ENCODE data around the gene LKAAEAR1. TPM values are rescaled to one million over a fixed set of nuclear protein-coding genes. Genes with fewer than 3 reads are reported as not detected.

The LKAAEAR1 gene
- total and polyA plus RNA-seq, 2 of the 13 experiments (the other 11 are each of a cell fraction or from before 2014, with no cell fraction given) = not detected

DNA sequence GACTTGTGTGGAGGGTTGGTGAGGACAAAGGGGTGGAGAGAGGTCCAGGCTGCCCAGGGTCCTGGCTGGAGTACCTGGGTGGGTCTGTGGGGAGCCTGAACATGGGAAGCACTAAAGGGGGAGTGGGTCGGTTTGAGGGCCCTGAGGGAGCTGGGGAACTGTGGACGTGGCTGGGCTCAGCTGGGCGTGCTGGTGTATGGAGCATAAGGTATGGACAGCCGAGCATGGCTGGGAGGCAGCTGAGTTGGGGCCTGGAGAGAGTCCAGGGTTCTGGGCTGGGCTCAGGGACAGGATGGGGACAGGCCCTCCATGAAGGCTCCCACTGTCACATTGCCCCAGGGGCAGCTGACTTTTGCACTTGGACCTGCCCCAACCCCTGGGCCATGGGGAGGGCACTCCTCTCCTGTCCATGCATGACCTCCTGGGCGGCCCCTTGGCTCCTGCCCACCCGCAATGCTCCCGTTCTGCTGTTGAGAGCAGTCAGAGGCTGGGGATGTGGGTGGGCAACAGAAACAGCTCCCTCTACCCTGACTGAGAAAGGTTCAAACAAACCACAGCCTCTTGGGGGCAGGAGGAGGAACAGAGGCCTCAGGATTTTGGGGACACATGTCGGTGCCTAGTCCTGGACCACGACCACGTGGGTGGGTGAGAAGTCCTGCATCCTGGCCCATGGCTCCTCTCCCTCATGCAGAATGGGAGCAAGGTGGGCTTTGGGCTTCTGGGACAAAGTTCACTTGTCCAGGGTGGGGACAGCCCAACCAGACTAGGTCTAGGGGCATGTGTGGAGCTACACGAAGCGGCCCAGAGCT, 43.8 kb downstream of the LKAAEAR1 start (continued):
- TF ChIP-seq ZNF512B (CRISPR knock-in tag; IDR thresholded peaks at IDR 0.05; ENCODE audit: borderline replicate concordance) = no peak
- TF ChIP-seq ZFP1 (CRISPR knock-in tag; IDR thresholded peaks at IDR 0.05) = no peak
- TF ChIP-seq PRPF4 (IDR thresholded peaks at IDR 0.05; ENCODE audit: low read depth, low read length, poor library complexity, severe bottlenecking) = no peak
- TF ChIP-seq RBM22 (optimal IDR thresholded peaks at IDR 0.05; ENCODE audit: low read length) = peak; percentile 88
- TF ChIP-seq ZNF713 (CRISPR knock-in tag; IDR thresholded peaks at IDR 0.05) = no peak
- TF ChIP-seq LBX2 (CRISPR knock-in tag; IDR thresholded peaks at IDR 0.05; ENCODE audit: borderline replicate concordance) = peak; percentile 72; the same call in 1 of the 2 replicates
- TF ChIP-seq SAFB2 (CRISPR knock-in tag; IDR thresholded peaks at IDR 0.05; ENCODE audit: borderline replicate concordance, low read depth) = no peak
- TF ChIP-seq TAF1 (CRISPR knock-in tag; IDR thresholded peaks at IDR 0.05) = no peak; the same call in 1 of the 2 replicates
- peak; percentile 68; the same call in 1 of the 2 replicates for TF ChIP-seq HNF4G (IDR thresholded peaks at IDR 0.05; ENCODE audit: borderline replicate concordance, low read depth, low read length)
- TF ChIP-seq HNF4G (CRISPR knock-in tag; IDR thresholded peaks at IDR 0.05; ENCODE audit: borderline replicate concordance, low read depth) = no peak; the same call in 1 of the 2 replicates
- TF ChIP-seq NR3C1 (CRISPR knock-in tag; IDR thresholded peaks at IDR 0.05) = no peak
- TF ChIP-seq TSC22D2 (CRISPR knock-in tag; IDR thresholded peaks at IDR 0.05; ENCODE audit: borderline replicate concordance) = 0 out of 2 replicates have a peak, but pooled peaks have one; percentile 2
- TF ChIP-seq ZNF576 (CRISPR knock-in tag; IDR thresholded peaks at IDR 0.05) = 0 out of 2 replicates have a peak, but pooled peaks have one; percentile 62
- TF ChIP-seq ZNF614 (CRISPR knock-in tag; IDR thresholded peaks at IDR 0.05; ENCODE audit: borderline replicate concordance) = 0 out of 2 replicates have a peak, but pooled peaks have one; percentile 14
- TF ChIP-seq POLR2AphosphoS2 (IDR thresholded peaks at IDR 0.05; ENCODE audit: low read depth, low read length) = no peak
- TF ChIP-seq PCBP2 (optimal IDR thresholded peaks at IDR 0.05; ENCODE audit: low read depth, low read length, poor library complexity, severe bottlenecking) = no peak
- TF ChIP-seq, protein P1, sequence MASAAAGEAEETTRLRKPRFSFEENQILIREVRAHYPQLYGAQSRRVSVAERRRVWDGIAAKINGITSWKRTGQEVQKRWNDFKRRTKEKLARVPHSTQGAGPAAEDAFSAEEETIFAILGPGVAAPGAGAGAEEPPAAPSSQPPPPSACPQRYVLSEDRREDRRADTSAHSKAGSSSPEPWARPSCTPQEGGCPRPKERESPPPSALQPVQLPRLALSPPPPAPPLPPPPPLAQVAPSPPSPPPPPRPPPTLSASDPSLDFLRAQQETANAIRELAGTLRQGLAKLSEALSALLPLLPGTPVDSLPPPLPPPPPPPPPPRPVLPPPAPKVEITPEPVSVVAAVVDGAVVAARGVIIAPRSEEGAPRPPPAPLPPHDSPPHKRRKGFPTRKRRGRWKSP (CRISPR knock-in tag; IDR thresholded peaks at IDR 0.05) = no peak
- TF ChIP-seq ZNF432 (CRISPR knock-in tag; IDR thresholded peaks at IDR 0.05; ENCODE audit: borderline replicate concordance) = no peak
- TF ChIP-seq SOX13 (IDR thresholded peaks at IDR 0.05) = no peak
- TF ChIP-seq SOX13 (CRISPR knock-in tag; conservative IDR thresholded peaks at IDR 0.05 in 1 of 2, IDR thresholded peaks at IDR 0.05 in 1 of 2) = no peak
- TF ChIP-seq PHF21A (CRISPR knock-in tag; IDR thresholded peaks at IDR 0.05) = 0 out of 2 replicates have a peak, but pooled peaks have one; percentile 23
- TF ChIP-seq FUBP1 (CRISPR knock-in tag; IDR thresholded peaks at IDR 0.05; ENCODE audit: borderline replicate concordance) = no peak; the same call in 1 of the 2 replicates

Measured in HepG2 (cell line).